VCaP (cell line): ENCODE data around the gene CNOT10.

Source experiments
- H3K27ac ChIP-seq: fragments of 450-650 bp; 2 replicates; pipeline ENCODE4 v1.5.1; 2017
- CTCF ChIP-seq: fragments of 450-650 bp; conservative IDR thresholded peaks from 2 replicates; pipeline ENCODE4 v1.5.1; 2017; ENCODE audit warnings: mild to moderate bottlenecking, moderate library complexity

The CNOT10 gene

DNA sequence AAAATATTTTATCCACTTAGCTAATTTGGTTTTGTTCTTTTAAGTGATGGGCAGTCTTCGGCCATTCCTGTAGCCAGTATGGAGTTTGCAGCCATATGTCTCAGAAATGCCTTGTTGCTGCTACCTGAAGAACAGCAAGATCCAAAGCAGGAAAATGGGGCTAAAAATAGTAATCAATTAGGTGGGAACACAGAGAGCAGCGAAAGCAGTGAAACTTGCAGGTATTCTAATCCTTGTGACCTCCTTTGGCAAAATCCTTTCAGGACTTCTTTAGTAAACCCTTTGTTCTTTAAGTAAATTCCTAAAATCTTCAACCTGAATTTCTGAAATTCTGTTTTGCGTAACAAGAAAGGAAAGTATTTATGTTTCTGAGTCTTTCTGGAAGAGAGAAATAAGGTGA is 49.8 kb downstream of the CNOT10 start:
- TF ChIP-seq CTCF: no peak
- H3K27ac ChIP-seq: no peak overlapping the region

GRCh38 chr3:32743470-32743869 is 58.5 kb downstream of the CNOT10 start:
- H3K27ac ChIP-seq: peak overlapping the region; percentile 79

GRCh38 chr3:32743934-32744333 is 58.9 kb downstream of the CNOT10 start:
- peak overlapping the region; percentile 79 for H3K27ac ChIP-seq
- TF ChIP-seq CTCF: no peak

GRCh38 chr3:32751377-32751776 is 66.4 kb downstream of the CNOT10 start:
- no peak overlapping the region for H3K27ac ChIP-seq
- no peak for TF ChIP-seq CTCF

DNA sequence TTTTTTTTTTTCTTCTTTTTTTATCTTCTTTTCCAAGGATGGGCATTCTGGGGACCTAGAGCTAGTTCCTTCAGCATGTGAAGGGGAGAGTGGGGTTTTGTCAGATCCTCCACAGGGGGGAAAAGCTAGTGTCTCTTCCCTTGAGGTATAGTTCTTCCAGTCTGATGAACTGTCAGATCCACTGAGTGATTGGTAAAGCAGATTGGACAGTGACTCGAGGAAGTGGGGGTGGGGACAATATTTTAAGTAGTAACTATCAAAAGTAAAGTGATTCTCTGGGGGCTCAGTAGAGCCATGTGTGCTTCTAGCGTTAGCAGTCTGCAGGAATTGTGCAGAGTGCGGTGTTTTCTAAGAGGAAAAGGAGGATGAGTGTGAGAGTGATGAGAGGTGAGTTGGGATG is 70.8 kb downstream of the CNOT10 start:
- TF ChIP-seq CTCF: no peak
- H3K27ac ChIP-seq: no peak overlapping the region

- TF ChIP-seq CTCF: no peak
- no peak overlapping the region for H3K27ac ChIP-seq
These were observed 72.8 kb downstream of the CNOT10 start for GRCh38 chr3:32757618-32758374.

DNA sequence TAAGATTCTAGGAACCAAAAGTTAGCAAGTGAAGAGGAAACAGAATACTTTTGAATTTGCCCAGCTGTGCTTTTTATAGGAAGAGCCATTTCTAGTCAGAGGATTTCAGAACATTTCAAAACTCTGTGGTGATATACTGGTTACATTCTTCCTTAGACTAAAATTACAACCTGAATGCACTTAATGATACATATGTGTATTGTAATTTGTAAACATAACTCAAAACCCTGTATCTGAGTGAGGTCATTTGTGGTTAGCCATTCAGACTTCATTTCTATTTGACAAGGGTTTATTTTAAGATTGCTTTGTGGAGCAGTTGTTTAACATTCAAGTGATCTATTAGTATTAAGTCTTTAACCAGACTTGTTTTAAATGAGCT is 73.4 kb downstream of the CNOT10 start:
- no peak for TF ChIP-seq CTCF
- H3K27ac ChIP-seq: no peak overlapping the region

- no peak for TF ChIP-seq CTCF
- H3K27ac ChIP-seq: no peak overlapping the region
These were observed 74.4 kb downstream of the CNOT10 start for GRCh38 chr3:32759342-32759741.
